GM18909 (cell line): ENCODE data around the gene ENC1.

Experiments used
- ATAC-seq: cut with Tn5 transposase; IDR thresholded peaks from one replicate; pipeline ENCODE4 v1.9.1; 2021; ENCODE audit warnings: mild to moderate bottlenecking; ENCODE audit not compliant: unreplicated experiment, poor library complexity

Gene ENC1

DNA sequence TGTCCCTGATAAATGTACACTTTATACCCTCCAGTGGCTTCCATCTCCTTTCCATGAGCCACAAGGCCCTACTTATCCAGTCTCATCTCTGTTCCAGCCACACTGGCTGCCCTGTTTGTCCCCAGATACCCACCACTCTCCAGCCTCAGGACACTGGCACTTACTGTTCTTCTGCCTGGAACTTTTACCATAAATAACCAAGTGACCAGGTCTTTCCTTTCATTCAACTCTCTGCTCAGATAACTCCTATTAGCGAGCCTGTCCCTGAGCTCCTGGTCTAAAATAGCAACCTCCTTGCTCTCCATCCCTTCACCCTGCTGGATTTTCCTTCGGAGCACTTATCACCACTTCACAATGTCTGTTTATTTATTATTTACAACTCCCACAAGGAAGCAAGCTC lies 16.6 kb upstream of the ENC1 start:
- ATAC-seq = no peak

DNA sequence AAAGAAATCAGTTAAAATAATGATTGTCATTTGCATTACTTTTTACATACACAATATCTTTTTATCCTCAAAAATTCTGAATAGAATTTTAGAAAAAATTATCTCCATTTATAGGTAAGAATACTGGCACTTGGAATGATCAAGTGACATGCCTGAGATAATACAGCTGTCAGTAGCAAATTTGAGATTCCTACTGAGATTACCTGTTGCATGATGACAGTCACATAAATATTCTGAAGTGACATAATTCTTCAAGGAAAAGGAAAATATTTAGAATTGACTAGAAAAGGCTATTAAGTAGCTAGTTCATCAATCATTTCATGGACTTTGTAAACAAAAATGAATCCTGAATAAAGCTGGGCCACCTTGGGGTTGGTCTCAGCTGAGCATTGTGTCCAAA lies 15.2 kb upstream of the ENC1 start:
- no peak for ATAC-seq

DNA sequence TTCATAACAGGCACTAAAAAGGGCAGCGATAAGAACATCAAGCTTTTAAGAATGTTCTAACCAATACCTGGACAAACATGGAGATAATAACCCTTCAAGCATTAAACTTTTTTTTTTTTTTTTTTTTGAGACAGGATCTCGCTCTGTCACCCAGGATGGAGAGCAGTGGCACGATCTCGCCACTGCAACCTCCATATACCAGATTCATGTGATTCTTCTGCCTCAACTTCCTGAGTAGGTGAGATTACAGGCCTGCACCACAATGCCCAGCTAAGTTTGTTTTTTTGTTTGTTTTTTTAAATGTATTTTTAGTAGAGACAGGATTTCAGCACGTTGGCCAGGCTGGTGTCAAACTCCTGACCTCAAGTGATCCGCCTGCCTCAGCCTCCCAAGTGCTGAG lies 14.7 kb upstream of the ENC1 start:
- no peak for ATAC-seq

DNA sequence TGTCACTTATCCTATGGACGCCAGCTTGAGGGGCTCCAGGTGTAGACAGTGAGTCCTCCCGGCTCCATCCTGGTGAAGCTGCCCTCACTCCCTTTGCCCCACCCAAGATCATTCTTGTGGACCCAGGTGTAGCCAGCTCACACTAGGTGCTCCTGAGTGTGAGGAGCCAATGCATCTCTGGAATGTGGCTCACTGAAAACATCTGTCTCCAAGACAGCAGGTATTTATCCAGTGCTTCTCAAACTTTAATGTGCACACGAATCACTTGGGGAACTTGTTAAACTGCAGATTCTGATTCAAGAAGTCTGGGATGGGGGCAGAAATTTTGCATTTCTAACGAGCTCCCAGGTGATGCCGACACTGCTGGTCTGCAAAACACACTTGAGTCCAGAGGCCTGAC lies 13.5 kb upstream of the ENC1 start:
- ATAC-seq = no peak

DNA sequence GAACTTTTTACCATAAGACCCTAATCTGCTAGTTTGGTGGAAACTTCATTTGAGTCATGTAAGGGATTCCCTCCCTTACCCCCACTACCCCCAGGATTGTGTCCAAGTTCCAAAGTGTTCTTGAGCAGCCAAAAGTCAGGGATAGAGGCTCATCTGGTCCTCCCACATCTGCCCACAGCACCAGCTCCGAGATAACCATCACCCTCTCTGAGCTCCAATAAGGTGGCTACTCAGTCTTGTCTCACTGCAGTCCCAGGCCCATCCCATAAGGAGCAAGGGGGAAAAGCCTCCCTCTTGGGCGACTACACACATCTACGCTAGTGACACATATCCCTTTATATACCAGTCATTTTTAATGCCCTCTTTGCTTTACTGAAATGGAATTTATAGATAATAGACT lies 12.0 kb upstream of the ENC1 start:
- no peak for ATAC-seq

DNA sequence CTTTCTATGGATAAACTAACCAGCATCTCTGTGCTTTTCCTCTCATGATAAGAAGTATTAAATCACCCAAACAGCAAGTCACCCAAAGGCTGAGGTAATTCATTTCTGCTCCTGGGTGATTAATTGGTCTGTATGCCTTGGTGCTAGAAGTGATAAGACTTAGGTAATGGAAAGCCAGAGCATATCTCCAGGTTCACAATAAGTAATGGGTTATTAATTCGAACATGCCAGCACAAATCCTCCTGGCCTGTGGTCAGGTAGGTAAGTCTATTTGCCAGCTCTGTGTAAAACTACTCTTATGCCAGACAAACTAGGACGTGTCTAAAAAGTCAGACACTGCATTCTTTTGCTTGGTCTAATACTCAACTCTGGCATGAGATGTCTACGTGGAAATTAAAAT lies 11.2 kb upstream of the ENC1 start:
- no peak for ATAC-seq

DNA sequence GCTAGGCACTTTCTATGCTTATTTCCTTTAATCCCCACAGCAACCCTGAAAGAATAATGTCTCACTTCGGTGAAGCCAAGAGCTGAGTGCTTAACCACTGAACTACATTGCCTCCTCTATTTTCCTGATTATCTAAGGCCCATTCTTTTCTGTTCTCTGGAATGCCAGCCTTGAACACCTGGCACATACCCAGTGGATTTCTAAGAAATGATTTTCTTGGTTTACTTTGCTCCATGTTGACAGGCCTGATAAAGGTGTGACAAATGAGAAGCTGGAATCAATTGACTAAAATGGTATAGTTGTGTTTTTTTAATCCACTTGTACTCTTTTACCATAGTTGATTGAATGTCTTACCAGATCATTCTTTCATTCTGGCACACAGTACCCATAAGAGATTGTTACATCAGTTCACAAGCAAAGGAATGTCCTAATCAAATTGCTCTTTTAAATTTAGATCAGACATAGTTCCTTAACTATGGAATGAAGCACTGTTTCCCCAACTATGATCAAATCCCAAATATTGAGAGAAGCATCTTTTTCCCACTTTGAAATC lies 9.0 kb upstream of the ENC1 start:
- no peak for ATAC-seq

DNA sequence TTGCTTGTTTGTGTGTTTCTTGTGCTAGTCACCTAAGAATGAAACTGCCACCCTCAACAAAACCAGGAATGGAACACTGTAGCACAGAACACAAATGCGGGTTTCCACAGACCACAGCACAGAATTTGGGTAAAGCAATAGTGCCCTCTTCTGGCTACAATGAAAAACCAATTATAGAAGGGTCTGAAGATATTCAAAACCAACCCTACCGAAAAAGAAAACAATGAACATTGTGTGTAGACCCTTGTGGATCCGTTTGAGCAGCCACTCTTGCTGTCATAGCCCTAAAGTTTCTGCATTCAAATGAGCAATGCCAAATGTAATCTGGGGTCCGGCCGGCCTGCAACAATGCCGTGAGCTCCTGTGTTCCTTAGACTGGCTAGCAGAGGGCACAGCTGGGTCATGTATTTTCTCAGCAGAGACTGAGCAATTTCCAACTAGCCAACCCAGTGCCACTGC lies 8.3 kb upstream of the ENC1 start:
- no peak for ATAC-seq

DNA sequence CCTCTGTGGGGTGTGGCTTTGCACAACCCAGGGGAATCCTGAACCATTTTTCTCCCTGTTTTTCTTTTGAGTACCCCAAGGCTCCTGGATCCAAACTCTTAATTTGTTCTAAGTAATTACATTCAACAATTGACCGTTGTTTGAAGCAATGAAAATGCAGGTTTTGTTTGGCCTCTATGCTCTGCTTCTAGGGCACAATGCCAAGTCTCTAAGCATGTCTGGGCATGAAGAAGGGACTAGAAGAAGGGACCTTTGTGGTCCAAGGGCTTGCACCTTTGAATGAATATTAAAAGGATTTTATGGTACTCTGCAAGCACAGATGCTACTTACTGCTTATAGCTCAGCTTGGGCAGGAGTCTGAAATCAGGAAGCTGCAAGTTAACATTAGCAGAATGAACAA lies 6.6 kb upstream of the ENC1 start:
- ATAC-seq = no peak

DNA sequence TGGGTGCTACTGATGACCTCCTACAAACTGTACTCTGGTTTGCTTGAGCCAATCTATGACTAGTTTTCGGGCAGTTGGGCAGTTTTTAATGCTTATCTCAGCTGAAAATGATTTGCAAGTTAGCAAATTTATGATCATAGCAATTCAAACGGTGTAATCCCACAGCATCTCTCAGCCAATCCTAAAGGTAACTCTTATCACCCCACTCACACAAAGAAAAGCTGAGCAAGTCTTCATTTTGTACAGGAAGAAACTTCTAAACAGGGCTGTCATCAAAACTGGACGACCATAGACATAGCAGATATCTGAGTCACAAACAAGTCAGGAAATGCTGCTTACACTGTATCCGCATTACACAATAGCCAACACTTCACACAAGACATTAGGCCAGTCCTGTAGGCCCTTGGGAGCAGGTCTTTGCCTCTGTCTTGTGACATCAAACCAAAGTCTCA lies 2.6 kb upstream of the ENC1 start:
- ATAC-seq = no peak

DNA sequence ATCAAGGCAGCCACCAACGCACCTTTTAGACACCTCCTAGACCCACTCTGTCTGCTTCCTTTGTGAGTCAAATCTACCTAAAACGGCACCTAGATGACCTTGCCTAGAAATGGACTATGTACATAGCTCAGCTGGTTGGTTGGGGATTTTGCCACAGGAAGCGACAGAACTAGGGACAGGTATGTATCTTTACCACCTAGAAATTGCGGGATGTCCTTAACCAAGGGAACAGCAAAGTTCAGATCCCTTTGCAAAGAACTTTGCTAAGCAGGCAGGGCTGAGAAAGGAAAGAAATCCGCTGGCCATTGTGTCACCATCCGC lies 2.0 kb upstream of the ENC1 start:
- no peak for ATAC-seq

DNA sequence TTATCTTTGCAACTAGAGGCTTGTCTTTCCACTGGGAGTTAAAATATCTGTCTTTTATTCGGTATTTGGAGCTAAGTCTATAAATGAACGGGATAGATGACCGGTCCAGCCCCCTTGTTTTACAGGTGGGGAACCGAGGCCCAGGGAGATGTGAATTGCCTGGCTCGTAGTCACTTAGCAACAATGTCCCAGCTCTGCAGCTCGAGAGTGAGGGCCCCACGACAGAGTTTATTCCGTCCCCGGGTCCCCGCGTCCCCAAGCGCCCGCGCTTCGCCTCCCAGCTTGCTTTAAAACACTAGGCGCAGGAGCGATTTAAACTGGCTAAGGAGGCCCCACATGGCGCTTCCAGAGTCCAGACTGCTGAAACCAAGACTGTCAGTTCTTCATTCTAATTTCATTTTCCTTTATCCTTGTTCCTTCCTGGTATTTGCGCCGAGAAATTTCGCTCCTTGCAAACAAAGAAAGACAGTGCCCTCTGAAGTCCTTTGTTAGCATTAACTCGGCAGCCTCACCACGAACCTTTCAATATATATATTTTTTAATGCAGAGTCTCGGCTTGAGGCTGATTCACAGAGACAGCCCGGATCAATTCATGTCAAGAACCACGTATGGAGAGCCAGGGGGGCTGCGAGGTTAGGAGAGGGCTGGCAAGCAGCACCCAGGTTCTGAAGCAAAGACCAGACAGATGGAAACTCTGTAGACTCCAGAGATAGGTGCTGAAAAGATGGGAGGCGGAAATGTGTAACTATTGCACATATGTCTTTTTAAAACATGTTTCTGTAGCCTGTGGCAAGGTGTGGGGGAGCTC lies 1.4 kb upstream of the ENC1 start:
- no peak for ATAC-seq

DNA sequence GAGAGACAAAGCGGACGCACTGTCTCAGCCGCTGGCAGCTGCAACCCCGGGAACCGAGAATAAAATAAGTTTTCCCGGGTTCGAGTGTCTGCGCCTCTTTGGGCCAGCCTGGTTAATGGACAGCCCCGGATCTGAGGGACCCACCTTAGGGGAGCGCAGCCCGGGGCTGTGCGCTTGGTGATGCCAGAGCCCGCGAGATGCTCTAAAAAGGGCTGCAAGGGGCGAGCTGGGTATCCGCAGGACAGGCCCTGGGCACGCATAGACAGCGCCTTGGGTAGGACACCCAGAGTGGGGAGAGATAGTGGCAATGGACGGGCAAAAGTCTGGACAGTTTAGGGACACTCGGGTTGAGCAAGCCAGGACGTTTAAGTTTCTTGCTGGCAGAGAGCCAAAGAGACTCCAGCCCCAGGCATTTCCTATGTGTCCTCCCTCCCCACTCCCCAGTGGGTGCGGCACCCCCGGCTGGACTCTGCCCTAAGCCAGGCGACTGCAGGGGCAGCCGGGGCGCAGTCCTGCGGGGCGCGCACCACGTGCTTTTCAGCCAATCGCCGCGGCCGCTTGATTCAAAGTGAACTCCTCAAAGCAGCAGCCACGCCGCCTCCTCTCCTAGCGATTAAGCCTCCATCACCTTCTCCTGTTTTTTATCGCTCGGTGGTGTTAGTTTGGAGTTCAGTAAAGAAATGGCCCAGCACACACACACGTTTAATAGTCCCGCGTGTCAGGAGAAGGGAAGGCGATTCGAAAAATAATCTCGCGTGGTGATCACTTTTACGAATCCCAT lies 616 bp upstream of the ENC1 start:
- peak; percentile 20 for ATAC-seq

DNA sequence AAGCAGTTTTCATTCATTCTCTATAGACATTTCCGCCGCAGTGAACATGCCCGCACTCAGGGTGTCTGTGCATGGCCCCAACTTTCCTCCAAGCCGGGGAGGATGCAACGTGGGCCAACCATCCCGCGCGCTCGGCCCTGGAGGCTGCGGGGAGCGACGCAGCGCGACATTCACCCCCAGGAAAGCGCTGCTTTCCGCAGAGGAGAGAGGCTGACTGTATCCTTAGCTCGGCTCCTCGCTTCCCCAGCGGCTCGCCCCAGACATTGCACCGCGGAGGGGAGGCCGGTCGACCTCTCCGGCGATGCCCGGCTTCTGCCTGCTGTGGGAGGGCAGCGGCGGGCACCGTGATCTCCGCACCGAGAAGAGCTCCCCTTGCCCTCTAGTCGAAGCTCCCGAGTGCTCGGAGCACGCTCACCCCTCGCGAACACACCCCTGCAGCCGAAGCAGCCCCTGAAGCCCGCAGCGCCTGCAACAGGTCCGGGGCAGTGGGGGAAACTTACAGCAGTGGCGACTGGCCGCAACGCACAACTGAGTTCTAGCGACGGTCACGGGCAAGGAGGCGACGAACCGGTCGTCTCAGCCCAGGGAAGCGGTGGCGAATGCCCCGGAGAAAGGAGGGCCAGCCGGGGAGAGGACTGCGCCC lies 600 bp downstream of the ENC1 start:
- ATAC-seq = peak; percentile 16

DNA sequence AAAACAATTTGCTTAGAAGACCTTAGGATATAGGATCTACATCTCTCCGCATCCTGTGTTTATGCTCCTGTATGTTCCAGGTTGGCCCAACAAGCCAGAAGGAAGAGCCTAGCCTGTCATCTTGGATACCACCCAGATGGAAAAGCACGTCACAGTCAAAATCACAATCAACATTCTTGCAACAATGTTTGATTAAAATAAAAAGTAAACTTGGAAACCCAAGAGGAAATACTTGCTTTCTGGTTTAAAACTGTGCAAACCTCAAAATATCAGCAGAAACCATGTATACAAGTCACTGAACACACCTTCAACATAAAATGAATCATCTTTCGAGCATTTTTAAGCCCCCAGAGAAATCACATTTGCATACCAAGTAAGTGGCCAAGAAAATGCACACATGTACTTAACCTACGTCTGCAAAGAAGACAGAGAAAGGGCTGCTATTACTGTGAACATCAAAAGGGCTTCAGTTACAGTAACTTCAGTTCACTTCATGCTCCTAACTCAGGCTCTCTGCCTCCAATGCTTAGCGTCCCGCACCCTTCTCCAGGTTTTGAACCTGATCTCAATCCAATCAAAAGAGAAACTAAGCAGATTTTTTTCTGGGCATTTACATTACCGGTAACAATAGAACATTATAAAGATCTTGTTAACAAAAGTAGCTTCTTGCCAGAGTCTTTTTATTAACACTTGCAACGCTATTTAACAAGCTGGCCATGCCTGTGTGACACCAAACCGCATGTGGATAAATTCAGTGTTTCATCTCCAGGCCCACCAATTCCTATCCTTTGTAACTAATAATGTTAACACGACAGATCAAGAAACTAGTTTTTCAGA lies 1.3 kb downstream of the ENC1 start:
- peak; percentile 33 for ATAC-seq

DNA sequence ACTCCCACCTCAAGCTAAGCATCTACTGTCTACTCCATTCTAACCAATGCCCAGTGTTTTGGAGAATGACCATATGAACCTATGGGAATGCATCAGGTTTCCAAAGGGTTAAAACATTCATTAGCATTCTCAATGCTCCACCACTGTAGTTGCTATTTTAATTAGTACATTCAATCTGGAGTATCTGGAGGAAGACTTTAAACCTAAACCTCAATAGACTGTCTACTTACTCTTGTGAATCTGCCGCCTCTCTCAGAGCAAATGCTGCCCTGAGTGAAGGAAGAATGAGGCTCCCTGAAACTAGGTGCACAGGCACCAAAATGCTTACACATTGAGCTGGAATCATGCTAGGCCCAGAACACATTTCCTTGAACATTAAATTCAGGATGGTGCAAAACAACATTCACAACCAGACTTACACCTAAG lies 2.0 kb downstream of the ENC1 start:
- no peak for ATAC-seq

DNA sequence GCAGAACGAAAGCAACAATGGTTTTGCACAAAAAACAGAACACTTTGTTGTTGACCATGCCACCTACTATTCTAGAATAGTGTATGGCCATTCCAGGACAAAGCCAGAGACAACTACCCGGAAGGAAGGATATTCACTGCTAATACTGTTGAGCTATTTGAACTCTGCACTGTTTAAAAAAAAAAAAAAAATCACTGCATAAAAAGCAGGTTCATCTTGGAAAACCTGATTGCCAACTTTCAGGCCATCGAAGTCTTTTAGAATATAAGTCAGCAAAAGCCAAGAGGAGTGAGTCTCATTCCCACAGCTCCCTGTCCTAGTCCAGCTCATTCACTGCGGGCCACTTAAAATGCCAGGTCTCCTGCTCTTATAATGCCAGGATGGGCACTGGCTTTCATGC lies 4.0 kb downstream of the ENC1 start:
- no peak for ATAC-seq

DNA sequence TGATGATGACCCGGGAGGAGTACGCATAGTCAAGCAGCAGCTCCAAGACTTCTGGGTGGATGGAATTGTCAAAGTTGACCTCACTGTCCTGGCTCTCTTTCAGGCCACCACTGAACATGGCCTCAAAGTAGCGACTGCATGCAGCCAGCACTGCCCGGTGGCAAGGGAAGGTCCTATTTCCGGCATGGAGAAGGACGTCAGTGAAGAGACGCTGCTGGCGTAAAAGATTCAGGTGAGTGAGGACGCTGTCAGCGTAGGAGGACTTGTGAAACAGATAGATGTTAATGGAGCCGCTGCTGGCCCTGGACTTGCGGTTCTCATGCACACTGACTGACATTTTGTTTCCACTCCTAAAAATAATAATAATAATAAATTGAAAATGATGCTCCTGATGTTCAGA lies 4.4 kb downstream of the ENC1 start:
- no peak for ATAC-seq

DNA sequence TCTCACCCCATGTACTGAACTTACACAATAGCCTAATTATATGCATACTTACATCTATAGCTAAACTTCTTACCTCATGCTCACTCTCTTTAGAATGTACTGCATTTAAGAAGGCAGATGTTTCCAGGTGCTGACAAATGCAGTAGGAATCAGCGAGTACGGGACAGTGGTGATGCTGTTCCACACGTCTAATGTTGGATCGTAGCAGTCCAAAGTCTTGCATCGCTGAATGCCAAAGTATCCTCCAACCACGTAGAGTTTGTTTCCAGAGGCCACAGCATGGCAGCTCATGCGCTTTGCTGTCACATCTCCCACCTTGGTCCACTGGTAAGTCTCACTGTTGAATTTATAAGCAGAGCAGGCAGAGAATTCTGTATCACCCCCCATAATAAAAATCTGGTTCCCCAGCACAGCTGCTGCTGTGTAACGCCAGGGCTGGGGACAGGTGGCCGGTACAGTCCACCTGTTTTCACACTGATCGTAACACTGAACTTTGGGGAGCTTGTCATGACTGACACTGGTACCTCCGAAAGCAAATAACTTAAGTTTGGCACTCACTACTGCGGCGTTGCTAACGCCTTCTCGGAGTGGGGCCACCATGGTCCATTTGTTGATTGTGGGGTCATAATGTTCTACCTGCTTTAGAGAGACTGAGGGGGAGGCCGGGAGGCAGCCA lies 5.8 kb downstream of the ENC1 start:
- ATAC-seq = no peak

DNA sequence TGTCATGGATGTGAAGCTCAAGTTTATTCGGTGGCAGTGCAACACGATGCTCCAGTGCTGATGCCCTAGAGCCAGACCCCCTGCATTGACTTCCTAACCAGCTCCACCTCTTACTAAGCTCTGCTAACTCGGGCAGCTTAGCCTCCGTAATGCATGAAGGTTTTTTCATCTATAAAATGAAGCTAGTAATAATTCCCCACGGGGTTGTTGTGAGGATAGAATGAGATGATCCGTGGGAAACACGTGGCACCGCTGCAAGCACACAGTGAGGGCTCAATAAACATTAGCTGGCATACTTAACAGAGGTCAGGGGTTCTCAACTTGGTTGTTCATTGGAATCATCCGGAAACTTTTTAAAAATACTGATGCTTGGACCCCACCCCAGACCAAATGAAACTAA lies 6.8 kb downstream of the ENC1 start:
- ATAC-seq = no peak
